ENCODE results near the gene ATG7.

DNA sequence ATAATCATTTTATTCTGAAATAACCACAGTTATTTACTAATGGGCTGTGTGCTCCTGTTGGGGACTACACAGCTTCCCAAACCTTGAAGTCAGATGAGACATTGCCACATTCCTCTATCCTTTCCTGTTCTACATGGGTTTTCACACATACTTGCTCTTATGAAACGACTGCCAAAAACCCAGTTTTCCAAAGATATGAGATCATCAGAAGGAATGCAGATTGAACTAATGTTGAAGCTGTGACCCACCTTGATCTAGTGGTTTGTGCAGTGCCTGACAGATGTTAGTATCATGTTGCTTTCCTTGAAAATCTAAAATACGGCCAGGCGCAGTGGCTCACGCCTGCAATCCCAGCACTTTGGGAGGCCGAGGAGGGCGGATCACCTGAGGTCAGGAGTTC is 226.9 kb downstream of the ATG7 start:
- TF ChIP-seq, protein P1, sequence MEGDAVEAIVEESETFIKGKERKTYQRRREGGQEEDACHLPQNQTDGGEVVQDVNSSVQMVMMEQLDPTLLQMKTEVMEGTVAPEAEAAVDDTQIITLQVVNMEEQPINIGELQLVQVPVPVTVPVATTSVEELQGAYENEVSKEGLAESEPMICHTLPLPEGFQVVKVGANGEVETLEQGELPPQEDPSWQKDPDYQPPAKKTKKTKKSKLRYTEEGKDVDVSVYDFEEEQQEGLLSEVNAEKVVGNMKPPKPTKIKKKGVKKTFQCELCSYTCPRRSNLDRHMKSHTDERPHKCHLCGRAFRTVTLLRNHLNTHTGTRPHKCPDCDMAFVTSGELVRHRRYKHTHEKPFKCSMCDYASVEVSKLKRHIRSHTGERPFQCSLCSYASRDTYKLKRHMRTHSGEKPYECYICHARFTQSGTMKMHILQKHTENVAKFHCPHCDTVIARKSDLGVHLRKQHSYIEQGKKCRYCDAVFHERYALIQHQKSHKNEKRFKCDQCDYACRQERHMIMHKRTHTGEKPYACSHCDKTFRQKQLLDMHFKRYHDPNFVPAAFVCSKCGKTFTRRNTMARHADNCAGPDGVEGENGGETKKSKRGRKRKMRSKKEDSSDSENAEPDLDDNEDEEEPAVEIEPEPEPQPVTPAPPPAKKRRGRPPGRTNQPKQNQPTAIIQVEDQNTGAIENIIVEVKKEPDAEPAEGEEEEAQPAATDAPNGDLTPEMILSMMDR (optimal IDR thresholded peaks at IDR 0.05 in 1 of 3, IDR thresholded peaks at IDR 0.05 in 1 of 3, conservative IDR thresholded peaks at IDR 0.05 in 1 of 3; ENCODE audit: extremely low read depth in 1 of 3, insufficient read depth in 2 of 3, low read length in 3 of 3), result no peak
- TF ChIP-seq EZH2 (IDR thresholded peaks at IDR 0.05; ENCODE audit: low read length), result no peak

All from keratinocyte (primary cell).